ENCODE data around the gene SLC25A17.

DNA sequence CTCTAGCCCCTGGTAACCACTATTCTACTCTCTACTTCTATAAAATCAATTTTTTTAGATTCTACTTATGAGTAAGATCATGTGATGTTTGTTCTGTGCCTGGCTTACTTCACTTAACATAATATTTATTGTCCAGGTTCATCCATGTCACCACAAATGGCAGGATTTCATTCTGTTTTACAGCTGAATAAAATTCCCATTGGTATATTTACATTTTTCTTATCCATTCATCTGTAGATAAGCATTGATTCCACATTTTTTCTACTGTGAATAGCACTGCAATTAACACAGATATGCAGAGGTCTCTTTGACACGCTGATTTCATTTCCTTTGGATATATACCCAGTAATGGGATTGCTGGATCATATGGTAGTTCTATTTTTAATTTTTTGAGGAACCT, 15.8 kb downstream of the SLC25A17 start:
- TF ChIP-seq EZH2 (IDR thresholded peaks at IDR 0.05; ENCODE audit: borderline replicate concordance, low read depth, low read length, poor library complexity, severe bottlenecking) = no peak
- TF ChIP-seq, protein P1, sequence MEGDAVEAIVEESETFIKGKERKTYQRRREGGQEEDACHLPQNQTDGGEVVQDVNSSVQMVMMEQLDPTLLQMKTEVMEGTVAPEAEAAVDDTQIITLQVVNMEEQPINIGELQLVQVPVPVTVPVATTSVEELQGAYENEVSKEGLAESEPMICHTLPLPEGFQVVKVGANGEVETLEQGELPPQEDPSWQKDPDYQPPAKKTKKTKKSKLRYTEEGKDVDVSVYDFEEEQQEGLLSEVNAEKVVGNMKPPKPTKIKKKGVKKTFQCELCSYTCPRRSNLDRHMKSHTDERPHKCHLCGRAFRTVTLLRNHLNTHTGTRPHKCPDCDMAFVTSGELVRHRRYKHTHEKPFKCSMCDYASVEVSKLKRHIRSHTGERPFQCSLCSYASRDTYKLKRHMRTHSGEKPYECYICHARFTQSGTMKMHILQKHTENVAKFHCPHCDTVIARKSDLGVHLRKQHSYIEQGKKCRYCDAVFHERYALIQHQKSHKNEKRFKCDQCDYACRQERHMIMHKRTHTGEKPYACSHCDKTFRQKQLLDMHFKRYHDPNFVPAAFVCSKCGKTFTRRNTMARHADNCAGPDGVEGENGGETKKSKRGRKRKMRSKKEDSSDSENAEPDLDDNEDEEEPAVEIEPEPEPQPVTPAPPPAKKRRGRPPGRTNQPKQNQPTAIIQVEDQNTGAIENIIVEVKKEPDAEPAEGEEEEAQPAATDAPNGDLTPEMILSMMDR (conservative IDR thresholded peaks at IDR 0.05; ENCODE audit: low read depth, low read length) = no peak
